ENCODE measurements around the gene CLDN24.

DNA sequence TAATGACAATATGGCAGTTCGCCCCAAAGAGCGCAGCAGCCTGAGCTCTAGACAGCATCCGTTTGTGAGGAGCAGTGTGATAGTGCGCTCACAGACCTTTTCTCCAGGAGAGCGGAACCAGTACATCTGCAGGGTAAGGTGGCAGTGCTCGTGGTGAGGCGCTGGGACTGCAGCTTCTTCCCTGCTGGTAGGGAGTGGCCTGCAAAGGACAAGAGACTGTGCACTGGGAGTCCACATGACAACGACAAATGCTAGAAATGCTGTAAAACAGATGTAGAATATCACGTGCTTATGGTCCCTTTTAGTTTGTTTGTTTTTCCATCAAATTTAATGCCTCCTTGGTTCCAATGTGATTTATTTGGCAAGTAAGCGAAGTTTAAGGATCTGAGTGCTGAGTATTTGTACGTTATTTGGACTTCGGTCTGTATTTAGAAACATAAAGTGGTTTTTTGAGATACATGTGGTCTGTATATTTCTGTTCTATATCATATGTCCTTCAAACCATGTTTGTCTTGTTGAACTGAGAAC is 37.9 kb downstream of the CLDN24 start:
- no peak for TF ChIP-seq SPI1 (IDR thresholded peaks at IDR 0.05; ENCODE audit: borderline replicate concordance, low read depth)
- TF ChIP-seq, protein P1, sequence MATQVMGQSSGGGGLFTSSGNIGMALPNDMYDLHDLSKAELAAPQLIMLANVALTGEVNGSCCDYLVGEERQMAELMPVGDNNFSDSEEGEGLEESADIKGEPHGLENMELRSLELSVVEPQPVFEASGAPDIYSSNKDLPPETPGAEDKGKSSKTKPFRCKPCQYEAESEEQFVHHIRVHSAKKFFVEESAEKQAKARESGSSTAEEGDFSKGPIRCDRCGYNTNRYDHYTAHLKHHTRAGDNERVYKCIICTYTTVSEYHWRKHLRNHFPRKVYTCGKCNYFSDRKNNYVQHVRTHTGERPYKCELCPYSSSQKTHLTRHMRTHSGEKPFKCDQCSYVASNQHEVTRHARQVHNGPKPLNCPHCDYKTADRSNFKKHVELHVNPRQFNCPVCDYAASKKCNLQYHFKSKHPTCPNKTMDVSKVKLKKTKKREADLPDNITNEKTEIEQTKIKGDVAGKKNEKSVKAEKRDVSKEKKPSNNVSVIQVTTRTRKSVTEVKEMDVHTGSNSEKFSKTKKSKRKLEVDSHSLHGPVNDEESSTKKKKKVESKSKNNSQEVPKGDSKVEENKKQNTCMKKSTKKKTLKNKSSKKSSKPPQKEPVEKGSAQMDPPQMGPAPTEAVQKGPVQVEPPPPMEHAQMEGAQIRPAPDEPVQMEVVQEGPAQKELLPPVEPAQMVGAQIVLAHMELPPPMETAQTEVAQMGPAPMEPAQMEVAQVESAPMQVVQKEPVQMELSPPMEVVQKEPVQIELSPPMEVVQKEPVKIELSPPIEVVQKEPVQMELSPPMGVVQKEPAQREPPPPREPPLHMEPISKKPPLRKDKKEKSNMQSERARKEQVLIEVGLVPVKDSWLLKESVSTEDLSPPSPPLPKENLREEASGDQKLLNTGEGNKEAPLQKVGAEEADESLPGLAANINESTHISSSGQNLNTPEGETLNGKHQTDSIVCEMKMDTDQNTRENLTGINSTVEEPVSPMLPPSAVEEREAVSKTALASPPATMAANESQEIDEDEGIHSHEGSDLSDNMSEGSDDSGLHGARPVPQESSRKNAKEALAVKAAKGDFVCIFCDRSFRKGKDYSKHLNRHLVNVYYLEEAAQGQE (IDR thresholded peaks at IDR 0.05; ENCODE audit: insufficient replicate concordance, low read depth), result no peak
